ENCODE data around the gene GPAT3.
"Not testable (repeated sequence)": the region's sequence is repeated elsewhere in the genome, so short reads cannot be mapped to it uniquely, and the experiment has no call there.

Gene GPAT3

GRCh38 chr4:83504996-83505395 is 30.9 kb upstream of the GPAT3 start:
- no peaks in the 10 kb centered on the region for H3K9me3 ChIP-seq (ENCODE audit: control insufficient read depth in 2 of 2, low read length in 2 of 2)
- no peaks in the 10 kb centered on the region for H3K4me1 ChIP-seq (ENCODE audit: control insufficient read depth in 2 of 2, insufficient read depth in 2 of 2, low read length in 2 of 2)
- no peak overlapping the region for H3K4me3 ChIP-seq (ENCODE audit: low read length in 2 of 2)
- H3K36me3 ChIP-seq (ENCODE audit: control insufficient read depth in 2 of 2, insufficient read depth in 2 of 2, low read length in 2 of 2): no peaks in the 10 kb centered on the region
- no peak overlapping the region for H3K27ac ChIP-seq (ENCODE audit: low read depth in 2 of 2, low read length in 2 of 2)
- H3K9ac ChIP-seq (ENCODE audit: low read depth in 1 of 2, low read length in 2 of 2): no peak overlapping the region
- no peaks in the 10 kb centered on the region for H3K27me3 ChIP-seq (ENCODE audit: control insufficient read depth in 2 of 2, insufficient read depth in 2 of 2, low read length in 2 of 2)

- H3K4me1 ChIP-seq (ENCODE audit: control insufficient read depth in 2 of 2, insufficient read depth in 2 of 2, low read length in 2 of 2): not testable (repeated sequence)
These were observed 26.7 kb upstream of the GPAT3 start for GRCh38 chr4:83509156-83509585.

GRCh38 chr4:83510442-83510841 is 25.5 kb upstream of the GPAT3 start:
- H3K27me3 ChIP-seq (ENCODE audit: control insufficient read depth in 2 of 2, insufficient read depth in 2 of 2, low read length in 2 of 2): no peaks in the 10 kb centered on the region

More at GRCh38 chr4:83509156-83509585, 26.7 kb upstream of the GPAT3 start:
- not testable (repeated sequence) for H3K9ac ChIP-seq (ENCODE audit: low read depth in 1 of 2, low read length in 2 of 2); H3K4me3 ChIP-seq (ENCODE audit: low read length in 2 of 2); H3K27ac ChIP-seq (ENCODE audit: low read depth in 2 of 2, low read length in 2 of 2); H3K36me3 ChIP-seq (ENCODE audit: control insufficient read depth in 2 of 2, insufficient read depth in 2 of 2, low read length in 2 of 2); H3K9me3 ChIP-seq (ENCODE audit: control insufficient read depth in 2 of 2, low read length in 2 of 2); H3K27me3 ChIP-seq (ENCODE audit: control insufficient read depth in 2 of 2, insufficient read depth in 2 of 2, low read length in 2 of 2)

GRCh38 chr4:83516042-83516772 is 19.7 kb upstream of the GPAT3 start:
- Histone ChIP-seq H3K27ac (ENCODE audit: low read depth in 2 of 2, low read length in 2 of 2) (no peak overlapping the region), H3K9ac (ENCODE audit: low read depth in 1 of 2, low read length in 2 of 2) (no peak overlapping the region), H3K9me3 (ENCODE audit: control insufficient read depth in 2 of 2, low read length in 2 of 2) (no peaks in the 10 kb centered on the region), H3K4me3 (ENCODE audit: low read length in 2 of 2) (no peak overlapping the region), H3K36me3 (ENCODE audit: control insufficient read depth in 2 of 2, insufficient read depth in 2 of 2, low read length in 2 of 2) (no peaks in the 10 kb centered on the region), H3K4me1 (ENCODE audit: control insufficient read depth in 2 of 2, insufficient read depth in 2 of 2, low read length in 2 of 2) (no peaks in the 10 kb centered on the region), H3K27me3 (ENCODE audit: control insufficient read depth in 2 of 2, insufficient read depth in 2 of 2, low read length in 2 of 2) (no peaks in the 10 kb centered on the region)

More at GRCh38 chr4:83510442-83510841, 25.5 kb upstream of the GPAT3 start:
- no peak overlapping the region for H3K27ac ChIP-seq (ENCODE audit: low read depth in 2 of 2, low read length in 2 of 2)
- H3K4me3 ChIP-seq (ENCODE audit: low read length in 2 of 2): no peak overlapping the region
- H3K4me1 ChIP-seq (ENCODE audit: control insufficient read depth in 2 of 2, insufficient read depth in 2 of 2, low read length in 2 of 2): no peaks in the 10 kb centered on the region
- no peaks in the 10 kb centered on the region for H3K9me3 ChIP-seq (ENCODE audit: control insufficient read depth in 2 of 2, low read length in 2 of 2)
- no peaks in the 10 kb centered on the region for H3K36me3 ChIP-seq (ENCODE audit: control insufficient read depth in 2 of 2, insufficient read depth in 2 of 2, low read length in 2 of 2)
- H3K9ac ChIP-seq (ENCODE audit: low read depth in 1 of 2, low read length in 2 of 2): no peak overlapping the region

GRCh38 chr4:83522239-83522638 is 13.7 kb upstream of the GPAT3 start:
- Histone ChIP-seq H3K36me3 (ENCODE audit: control insufficient read depth in 2 of 2, insufficient read depth in 2 of 2, low read length in 2 of 2) (no peaks in the 10 kb centered on the region), H3K9ac (ENCODE audit: low read depth in 1 of 2, low read length in 2 of 2) (no peak overlapping the region), H3K4me3 (ENCODE audit: low read length in 2 of 2) (no peak overlapping the region), H3K27ac (ENCODE audit: low read depth in 2 of 2, low read length in 2 of 2) (no peak overlapping the region), H3K4me1 (ENCODE audit: control insufficient read depth in 2 of 2, insufficient read depth in 2 of 2, low read length in 2 of 2) (no peaks in the 10 kb centered on the region), H3K9me3 (ENCODE audit: control insufficient read depth in 2 of 2, low read length in 2 of 2) (no peaks in the 10 kb centered on the region), H3K27me3 (ENCODE audit: control insufficient read depth in 2 of 2, insufficient read depth in 2 of 2, low read length in 2 of 2) (no peaks in the 10 kb centered on the region)

DNA sequence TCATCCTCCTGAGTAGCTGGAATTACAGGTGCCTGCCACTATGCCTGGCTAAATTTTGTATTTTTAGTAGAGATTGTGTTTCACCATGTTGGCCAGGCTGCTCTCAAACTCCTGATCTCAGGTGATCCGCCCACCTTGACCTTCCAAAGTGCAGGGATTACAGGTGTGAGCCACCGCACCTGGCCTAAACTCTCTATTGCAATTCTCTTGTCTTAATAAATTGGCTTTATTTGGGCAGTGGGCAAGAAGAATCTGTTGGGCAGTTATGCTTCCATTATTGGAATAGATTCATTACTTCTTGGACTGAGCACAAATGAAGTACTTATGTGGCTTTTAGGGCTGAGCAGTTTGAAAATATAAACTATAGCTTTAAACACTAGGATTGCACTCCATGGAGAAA is 8.2 kb upstream of the GPAT3 start:
- H3K4me1 ChIP-seq (ENCODE audit: control insufficient read depth in 2 of 2, insufficient read depth in 2 of 2, low read length in 2 of 2): no peaks in the 10 kb centered on the region
- no peaks in the 10 kb centered on the region for H3K27me3 ChIP-seq (ENCODE audit: control insufficient read depth in 2 of 2, insufficient read depth in 2 of 2, low read length in 2 of 2)
- H3K36me3 ChIP-seq (ENCODE audit: control insufficient read depth in 2 of 2, insufficient read depth in 2 of 2, low read length in 2 of 2): no peaks in the 10 kb centered on the region
- H3K4me3 ChIP-seq (ENCODE audit: low read length in 2 of 2): no peak overlapping the region
- no peak overlapping the region for H3K27ac ChIP-seq (ENCODE audit: low read depth in 2 of 2, low read length in 2 of 2)
- H3K9me3 ChIP-seq (ENCODE audit: control insufficient read depth in 2 of 2, low read length in 2 of 2): peaks cover 0 to 2% of the 10 kb centered on the region in 2 donors
- H3K9ac ChIP-seq (ENCODE audit: low read depth in 1 of 2, low read length in 2 of 2): no peak overlapping the region

DNA sequence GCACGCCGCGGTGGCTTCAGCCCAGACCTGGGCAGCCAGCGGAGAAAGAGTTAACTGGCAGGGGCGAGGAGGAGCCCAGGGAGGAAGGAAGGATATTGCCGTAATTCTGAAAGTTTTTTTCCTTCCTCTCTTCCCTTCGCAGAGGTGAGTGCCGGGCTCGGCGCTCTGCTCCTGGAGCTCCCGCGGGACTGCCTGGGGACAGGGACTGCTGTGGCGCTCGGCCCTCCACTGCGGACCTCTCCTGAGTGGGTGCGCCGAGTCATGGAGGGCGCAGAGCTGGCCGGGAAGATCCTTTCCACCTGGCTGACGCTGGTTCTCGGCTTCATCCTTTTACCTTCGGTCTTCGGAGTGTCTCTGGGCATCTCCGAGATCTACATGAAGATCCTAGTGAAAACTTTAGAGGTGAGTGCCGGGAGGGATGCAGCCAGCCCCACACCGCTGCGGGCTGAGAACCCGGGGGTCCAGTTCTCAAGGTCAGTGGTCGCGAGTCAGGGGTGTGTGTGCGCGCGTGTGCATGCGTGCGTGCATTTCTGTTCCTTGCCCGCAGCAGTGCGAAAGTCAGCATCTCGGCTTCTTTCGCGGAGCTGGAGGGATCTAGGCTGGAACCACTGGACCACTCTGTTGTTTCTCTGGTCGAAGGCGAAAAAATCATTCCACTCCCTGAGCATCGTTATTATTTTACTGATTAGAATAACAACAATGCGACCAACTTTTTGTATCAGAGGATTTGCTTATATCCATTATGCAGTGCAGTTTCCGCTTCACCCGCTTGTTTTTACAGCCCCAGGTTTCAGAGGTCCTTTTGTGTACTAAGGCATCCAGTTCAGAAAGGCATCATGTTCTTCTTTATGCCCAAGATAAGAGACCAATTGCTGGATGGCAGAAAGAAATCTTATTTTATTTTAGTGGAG is 709 bp downstream of the GPAT3 start:
- Histone ChIP-seq H3K4me1 (ENCODE audit: control insufficient read depth in 2 of 2, insufficient read depth in 2 of 2, low read length in 2 of 2) (peaks cover 11 to 18% of the 10 kb centered on the region in 2 donors), H3K9me3 (ENCODE audit: control insufficient read depth in 2 of 2, low read length in 2 of 2) (no peaks in the 10 kb centered on the region), H3K27me3 (ENCODE audit: control insufficient read depth in 2 of 2, insufficient read depth in 2 of 2, low read length in 2 of 2) (no peaks in the 10 kb centered on the region), H3K9ac (ENCODE audit: low read depth in 1 of 2, low read length in 2 of 2) (peak overlapping the region; percentile 79 to 91), H3K36me3 (ENCODE audit: control insufficient read depth in 2 of 2, insufficient read depth in 2 of 2, low read length in 2 of 2) (peaks cover 0 to 4% of the 10 kb centered on the region in 2 donors), H3K4me3 (ENCODE audit: low read length in 2 of 2) (peak overlapping the region; percentile 90), H3K27ac (ENCODE audit: low read depth in 2 of 2, low read length in 2 of 2) (peak overlapping the region; percentile 89)

- H3K27me3 ChIP-seq (ENCODE audit: control insufficient read depth in 2 of 2, insufficient read depth in 2 of 2, low read length in 2 of 2): no peaks in the 10 kb centered on the region
- H3K27ac ChIP-seq (ENCODE audit: low read depth in 2 of 2, low read length in 2 of 2): no peak overlapping the region
- H3K9me3 ChIP-seq (ENCODE audit: control insufficient read depth in 2 of 2, low read length in 2 of 2): no peaks in the 10 kb centered on the region
- H3K36me3 ChIP-seq (ENCODE audit: control insufficient read depth in 2 of 2, insufficient read depth in 2 of 2, low read length in 2 of 2): peaks cover 0 to 5% of the 10 kb centered on the region in 2 donors
- peaks cover 0 to under 1% of the 10 kb centered on the region in 2 donors for H3K4me1 ChIP-seq (ENCODE audit: control insufficient read depth in 2 of 2, insufficient read depth in 2 of 2, low read length in 2 of 2)
- H3K4me3 ChIP-seq (ENCODE audit: low read length in 2 of 2): no peak overlapping the region
- H3K9ac ChIP-seq (ENCODE audit: low read depth in 1 of 2, low read length in 2 of 2): no peak overlapping the region
These were observed 6.3 kb downstream of the GPAT3 start for GRCh38 chr4:83542225-83542624.

DNA sequence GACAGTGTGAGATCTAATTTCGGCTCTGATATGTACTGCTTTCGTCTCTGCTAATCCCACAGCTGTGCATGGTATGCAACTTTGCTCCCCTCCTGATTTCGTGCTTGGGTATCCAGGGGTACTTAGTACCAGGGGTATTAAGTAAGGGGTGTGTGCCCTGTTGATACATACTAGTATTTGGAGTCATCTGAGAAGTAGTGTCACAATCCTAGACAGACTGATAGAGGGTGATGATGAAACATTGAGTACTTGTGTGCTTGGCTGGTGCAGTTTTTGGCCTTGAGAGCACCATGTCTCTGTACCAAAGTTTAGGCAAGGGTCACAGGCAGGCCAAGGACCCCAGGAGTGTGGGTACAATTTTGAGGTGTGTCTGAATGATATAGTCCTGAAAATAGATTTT is 10.9 kb downstream of the GPAT3 start:
- Histone ChIP-seq H3K4me1 (ENCODE audit: control insufficient read depth in 2 of 2, insufficient read depth in 2 of 2, low read length in 2 of 2) (peaks cover 6% of the 10 kb centered on the region in 2 donors), H3K9ac (ENCODE audit: low read depth in 1 of 2, low read length in 2 of 2) (no peak overlapping the region), H3K27me3 (ENCODE audit: control insufficient read depth in 2 of 2, insufficient read depth in 2 of 2, low read length in 2 of 2) (no peaks in the 10 kb centered on the region), H3K9me3 (ENCODE audit: control insufficient read depth in 2 of 2, low read length in 2 of 2) (no peaks in the 10 kb centered on the region), H3K27ac (ENCODE audit: low read depth in 2 of 2, low read length in 2 of 2) (no peak overlapping the region), H3K36me3 (ENCODE audit: control insufficient read depth in 2 of 2, insufficient read depth in 2 of 2, low read length in 2 of 2) (no peaks in the 10 kb centered on the region), H3K4me3 (ENCODE audit: low read length in 2 of 2) (no peak overlapping the region)

Measured in mucosa of rectum (tissue), 2 donors.